H9 (cell line): Measurements from ENCODE around the gene GNLY. TPM values are rescaled to one million over a fixed set of nuclear protein-coding genes. Genes with fewer than 3 reads are reported as not detected.

Source experiments
- DNase-seq: peaks from one replicate; pipeline ENCODE4 v3.0.0-alpha.2; 2017
- H2AFZ ChIP-seq: one replicate; pipeline ENCODE4 v1.6.1; 2013; ENCODE audit warnings: mild to moderate bottlenecking, low read length, control low read depth, moderate library complexity
- H2AK5ac ChIP-seq: 2 replicates; pipeline ENCODE4 v1.6.1; 2013; ENCODE audit warnings: low read length, control low read depth, mixed read lengths; ENCODE audit not compliant: insufficient read length
- H2BK120ac ChIP-seq: one replicate; pipeline ENCODE4 v1.6.1; 2013; ENCODE audit warnings: low read depth, mild to moderate bottlenecking, low read length, control low read depth, inconsistent platforms; ENCODE audit not compliant: poor library complexity, severe bottlenecking
- H2BK12ac ChIP-seq: 2 replicates; pipeline ENCODE4 v1.6.1; 2013; ENCODE audit warnings: low read length, control low read depth, mixed read lengths, low read depth; ENCODE audit not compliant: insufficient read length
- H2BK15ac ChIP-seq: 2 replicates; pipeline ENCODE4 v1.6.1; 2013; ENCODE audit warnings: low read depth, low read length, control low read depth
- H2BK20ac ChIP-seq: one replicate; pipeline ENCODE4 v1.6.1; 2013; ENCODE audit warnings: low read depth, mild to moderate bottlenecking, low read length, control low read depth, inconsistent platforms; ENCODE audit not compliant: poor library complexity, severe bottlenecking
- H2BK5ac ChIP-seq: 2 replicates; pipeline ENCODE4 v1.6.1; 2013; ENCODE audit warnings: low read length, control low read depth, mixed read lengths; ENCODE audit not compliant: insufficient read length
- H3K14ac ChIP-seq: 2 replicates; pipeline ENCODE4 v1.6.1; 2013; ENCODE audit warnings: low read length, control low read depth; ENCODE audit not compliant: insufficient read depth
- H3K18ac ChIP-seq: 2 replicates; pipeline ENCODE4 v1.6.1; 2013; ENCODE audit warnings: low read depth, mild to moderate bottlenecking, mixed read lengths, low read length, control low read depth; ENCODE audit not compliant: insufficient read length
- H3K23ac ChIP-seq: 2 replicates; pipeline ENCODE4 v1.6.1; 2013; ENCODE audit warnings: low read length, control low read depth, mixed read lengths, low read depth; ENCODE audit not compliant: insufficient read length
- H3K23me2 ChIP-seq: 2 replicates; pipeline ENCODE4 v1.6.1; 2013; ENCODE audit warnings: low read depth, mild to moderate bottlenecking, mixed read lengths, low read length, control low read depth; ENCODE audit not compliant: insufficient read length, poor library complexity, severe bottlenecking
- H3K27ac ChIP-seq: 2 replicates; pipeline ENCODE4 v1.5.1; 2013; ENCODE audit warnings: low read length, control low read depth, mixed read lengths, low read depth; ENCODE audit not compliant: insufficient read length
- H3K27me3 ChIP-seq: 2 replicates; pipeline ENCODE4 v1.6.1; 2013; ENCODE audit warnings: low read length, control low read depth, inconsistent platforms; ENCODE audit not compliant: insufficient read depth
- H3K4ac ChIP-seq: 2 replicates; pipeline ENCODE4 v1.6.1; 2013; ENCODE audit warnings: low read depth, mild to moderate bottlenecking, control low read depth, inconsistent platforms, low read length, moderate library complexity
- H3K4me1 ChIP-seq: 2 replicates; pipeline ENCODE4 v1.6.1; 2013; ENCODE audit warnings: low read length, control low read depth, inconsistent platforms; ENCODE audit not compliant: insufficient read depth
- H3K4me2 ChIP-seq: 2 replicates; pipeline ENCODE4 v1.6.1; 2013; ENCODE audit warnings: low read length, control low read depth, mixed read lengths; ENCODE audit not compliant: insufficient read length, insufficient read depth
- H3K56ac ChIP-seq: 2 replicates; pipeline ENCODE4 v1.6.1; 2013; ENCODE audit warnings: low read depth, mild to moderate bottlenecking, mixed read lengths, low read length, control low read depth; ENCODE audit not compliant: insufficient read length
- H3K79me1 ChIP-seq: 2 replicates; pipeline ENCODE4 v1.6.1; 2013; ENCODE audit warnings: low read depth, mild to moderate bottlenecking, moderate library complexity, low read length, control low read depth, inconsistent platforms; ENCODE audit not compliant: insufficient read depth, poor library complexity, severe bottlenecking
- H3K79me2 ChIP-seq: 2 replicates; pipeline ENCODE4 v1.6.1; 2013; ENCODE audit warnings: low read length, control low read depth, inconsistent platforms; ENCODE audit not compliant: insufficient read depth
- H3K9ac ChIP-seq: 2 replicates; pipeline ENCODE4 v1.6.1; 2013; ENCODE audit warnings: low read length, control low read depth, mixed read lengths; ENCODE audit not compliant: insufficient read length; ENCODE audit errors: extremely low read depth
- H3K9me3 ChIP-seq: one replicate; pipeline ENCODE4 v1.6.1; 2013; ENCODE audit warnings: low read depth, low read length, inconsistent platforms; ENCODE audit not compliant: control insufficient read depth
- H3T11ph ChIP-seq: one replicate; pipeline ENCODE4 v1.6.1; 2013; ENCODE audit warnings: mild to moderate bottlenecking, low read length, control low read depth, inconsistent platforms
- H4K20me1 ChIP-seq: one replicate; pipeline ENCODE4 v1.6.1; 2013; ENCODE audit not compliant: control insufficient read depth, insufficient read length, insufficient read depth
- H4K5ac ChIP-seq: 2 replicates; pipeline ENCODE4 v1.6.1; 2013; ENCODE audit warnings: low read depth, mild to moderate bottlenecking, mixed read lengths, low read length, control low read depth; ENCODE audit not compliant: insufficient read length
- H4K8ac ChIP-seq: replicated peaks from 2 replicates; pipeline ENCODE4 v1.6.1; 2013; ENCODE audit warnings: low read length, control low read depth, mixed read lengths, low read depth; ENCODE audit not compliant: insufficient read length
- H4K91ac ChIP-seq: 2 replicates; pipeline ENCODE4 v1.6.1; 2013; ENCODE audit warnings: low read depth, mild to moderate bottlenecking, moderate library complexity, mixed read lengths, low read length, control low read depth; ENCODE audit not compliant: insufficient read length
- H3K27ac Mint-ChIP-seq, 3 experiments: 2 replicates in 2 of 3; 3 replicates in 1 of 3; pipeline ENCODE4 v1.8.0; 2020 to 2021; ENCODE audit warnings: mixed read lengths in 3 of 3, mild to moderate bottlenecking in 1 of 3, moderate library complexity in 1 of 3
- H3K27me3 Mint-ChIP-seq: 2 replicates; pipeline ENCODE4 v1.8.0; 2021; ENCODE audit warnings: low read depth, mild to moderate bottlenecking, moderate library complexity, mixed read lengths
- H3K36me3 Mint-ChIP-seq, 3 experiments: 2 replicates in 2 of 3; 3 replicates in 1 of 3; pipeline ENCODE4 v1.8.0; 2020 to 2021; ENCODE audit warnings: low read depth in 3 of 3, mixed read lengths in 3 of 3; ENCODE audit not compliant: insufficient read depth in 1 of 3
- H3K4me1 Mint-ChIP-seq, 2 experiments: 2 replicates each; pipeline ENCODE4 v1.8.0; 2020; ENCODE audit warnings: mixed read lengths in 2 of 2
- H3K4me3 Mint-ChIP-seq, 2 experiments: 2 replicates in 1 of 2; 3 replicates in 1 of 2; pipeline ENCODE4 v1.8.0; 2020 to 2021; ENCODE audit warnings: mild to moderate bottlenecking in 2 of 2, mixed read lengths in 2 of 2, moderate library complexity in 1 of 2
- H3K9me3 Mint-ChIP-seq, 2 experiments: 2 replicates in 1 of 2; 3 replicates in 1 of 2; pipeline ENCODE4 v1.8.0; 2020; ENCODE audit warnings: mild to moderate bottlenecking in 2 of 2, mixed read lengths in 2 of 2, moderate library complexity in 1 of 2
- CTCF ChIP-seq: fragments of 200-600 bp; sonication (generic); conservative IDR thresholded peaks from 3 replicates; pipeline ENCODE4 v1.8.0; 2021; ENCODE audit warnings: antibody characterized with exemption, mild to moderate bottlenecking
- WGBS: extraction: QIAGEN DNeasy Blood & Tissue Kit; methylation state at CpG from one replicate; pipeline ENCODE4 v1.1.7; 2013; ENCODE audit warnings: missing lambda C conversion rate, low lambda C conversion rate, mixed read lengths; ENCODE audit not compliant: insufficient read length; ENCODE audit errors: extremely low coverage; 5-methylcytosine and 5-hydroxymethylcytosine counted together
- total RNA-seq: library from RNA; stranded (reverse); gene quantifications from 2 replicates; pipeline ENCODE4 v1.2.1, GENCODE V29; 2021

The GNLY gene
- total RNA-seq, 1 experiment from 2014 or later = not detected

GRCh38 chr2:85736456-85737355 is 42.5 kb downstream of the GNLY start:
- H3K4ac ChIP-seq = no peak overlapping the region
- Mint-ChIP-seq H3K4me3 (no peak overlapping the region; a peak in 1 of 5 replicates), H3K27me3 (peaks cover 40% of the 10 kb centered on the region), H3K36me3 (no peaks in the 10 kb centered on the region), H3K4me1 (peaks cover 3 to 4% of the 10 kb centered on the region in 2 experiments), H3K9me3 (peaks cover 0 to 3% of the 10 kb centered on the region in 2 experiments; a peak in 2 of 5 replicates), H3K27ac (no peak overlapping the region)
- no peak overlapping the region for H3K4me2 ChIP-seq
- H3K79me2 ChIP-seq = no peaks in the 10 kb centered on the region
- no peak overlapping the region for H3K23ac ChIP-seq
- H4K8ac ChIP-seq = no peak overlapping the region
- DNase-seq = no peak
- no peak overlapping the region for H2BK5ac ChIP-seq
- H3K4me1 ChIP-seq = no peaks in the 10 kb centered on the region
- H3K14ac ChIP-seq = no peak overlapping the region
- H3K27me3 ChIP-seq = no peaks in the 10 kb centered on the region
- no peak overlapping the region for H2AFZ ChIP-seq
- H4K91ac ChIP-seq = no peak overlapping the region
- no peak overlapping the region for H2AK5ac ChIP-seq
- no CpG with 5 or more reads among the region's 7 CpGs for WGBS
- H4K5ac ChIP-seq = no peak overlapping the region
- no peak overlapping the region for H3T11ph ChIP-seq
- no peak overlapping the region for H2BK120ac ChIP-seq
- H4K20me1 ChIP-seq = no peaks in the 10 kb centered on the region
- no peak for TF ChIP-seq CTCF
- H3K23me2 ChIP-seq = no peaks in the 10 kb centered on the region
- H3K27ac ChIP-seq = no peak overlapping the region
- H3K9ac ChIP-seq = no peak overlapping the region
- no peaks in the 10 kb centered on the region for H3K9me3 ChIP-seq
- H3K79me1 ChIP-seq = no peaks in the 10 kb centered on the region
- H2BK20ac ChIP-seq = no peak overlapping the region
- no peak overlapping the region for H3K18ac ChIP-seq
- H2BK12ac ChIP-seq = no peak overlapping the region
- H3K56ac ChIP-seq = no peak overlapping the region
- no peak overlapping the region for H2BK15ac ChIP-seq
